Keratinocyte (primary cell): ENCODE data around the gene ARID5B. TPM values are rescaled to one million over a fixed set of nuclear protein-coding genes. Genes with fewer than 3 reads are reported as not detected.

ENCODE experiments used
- DNase-seq: peaks from one replicate; pipeline ENCODE4 v3.0.0-alpha.2; 2011; ENCODE audit warnings: low read depth, missing footprints, low spot score
- FAIRE-seq: peaks from 2 replicates; lab custom pipeline; 2011; peaks lifted over from hg19 to GRCh38; lab: Jason Lieb, UNC
- H2AFZ ChIP-seq: 2 replicates; pipeline ENCODE4 v1.6.0; 2012; ENCODE audit warnings: low read length, control low read depth, inconsistent platforms; ENCODE audit not compliant: control insufficient read depth
- H3K27ac ChIP-seq: 2 replicates; pipeline ENCODE4 v1.5.1; 2011; ENCODE audit warnings: low read length; ENCODE audit not compliant: control insufficient read depth, insufficient read depth
- H3K27me3 ChIP-seq: 3 replicates; pipeline ENCODE4 v1.6.0; 2011; ENCODE audit warnings: low read length; ENCODE audit not compliant: control insufficient read depth, insufficient read depth; ENCODE audit errors: extremely low read depth
- H3K36me3 ChIP-seq, 2 experiments: 2 replicates in 1 of 2; 3 replicates in 1 of 2; pipeline ENCODE4 v1.5.1; 2011; ENCODE audit warnings: low read length in 2 of 2, mild to moderate bottlenecking in 1 of 2; ENCODE audit not compliant: control insufficient read depth in 2 of 2, insufficient read depth in 2 of 2; ENCODE audit errors: extremely low read depth in 1 of 2
- H3K4me1 ChIP-seq: 3 replicates; pipeline ENCODE4 v1.5.1; 2011; ENCODE audit warnings: low read length; ENCODE audit not compliant: control insufficient read depth, insufficient read depth; ENCODE audit errors: extremely low read depth
- H3K4me2 ChIP-seq: 3 replicates; pipeline ENCODE4 v1.6.0; 2011; ENCODE audit warnings: low read depth, low read length; ENCODE audit not compliant: control insufficient read depth, insufficient read depth; ENCODE audit errors: extremely low read depth
- H3K4me3 ChIP-seq, 3 experiments: fragments of 200-600 bp in 1 of 3; sonication (generic) in 1 of 3; 2 replicates in 2 of 3; 3 replicates in 1 of 3; pipeline ENCODE4 v1.5.1; 2011 to 2016; ENCODE audit warnings: low read length in 3 of 3, mild to moderate bottlenecking in 3 of 3, control low read depth in 2 of 3, inconsistent platforms in 1 of 3, low read depth in 1 of 3, mixed read lengths in 1 of 3, mixed run types in 1 of 3, moderate library complexity in 1 of 3; ENCODE audit not compliant: control insufficient read depth in 2 of 3, insufficient read depth in 2 of 3; ENCODE audit errors: extremely low read depth in 1 of 3
- H3K79me2 ChIP-seq: 2 replicates; pipeline ENCODE4 v1.6.0; 2012; ENCODE audit warnings: low read length; ENCODE audit not compliant: control insufficient read depth, insufficient read depth
- H3K9ac ChIP-seq: 3 replicates; pipeline ENCODE4 v1.6.0; 2011; ENCODE audit warnings: low read length; ENCODE audit not compliant: control insufficient read depth, insufficient read depth; ENCODE audit errors: extremely low read depth
- H3K9me1 ChIP-seq: 3 replicates; pipeline ENCODE4 v1.6.0; 2011; ENCODE audit warnings: low read length; ENCODE audit not compliant: control insufficient read depth, insufficient read depth; ENCODE audit errors: extremely low read depth
- H3K9me3 ChIP-seq: 2 replicates; pipeline ENCODE4 v1.5.1; 2012; ENCODE audit warnings: low read depth, low read length; ENCODE audit not compliant: control insufficient read depth
- H4K20me1 ChIP-seq: 3 replicates; pipeline ENCODE4 v1.6.0; 2011; ENCODE audit warnings: low read length; ENCODE audit not compliant: control insufficient read depth, insufficient read depth; ENCODE audit errors: extremely low read depth
- CTCF ChIP-seq, 3 experiments: IDR thresholded peaks in 1 of 3; conservative IDR thresholded peaks in 1 of 3; optimal IDR thresholded peaks in 1 of 3; 2 replicates in 2 of 3; 3 replicates in 1 of 3; pipeline versions ENCODE3 to v1.5.1; 2011; ENCODE audit warnings: low read length in 3 of 3, mild to moderate bottlenecking in 3 of 3, moderate library complexity in 2 of 3, control low read depth in 1 of 3, inconsistent platforms in 1 of 3; ENCODE audit not compliant: insufficient read depth in 2 of 3; ENCODE audit errors: extremely low read depth in 1 of 3
- EZH2 ChIP-seq: IDR thresholded peaks from one replicate; pipeline ENCODE4 v1.6.1; 2012; ENCODE audit warnings: inconsistent platforms, mild to moderate bottlenecking, low read length, moderate library complexity
- dilution Hi-C: fragments of 300-500 bp; cut with MboI; formaldehyde crosslinking; loops from one replicate; pipeline ENCODE4 v1.7.0; 2020; ENCODE audit warnings: low sequenced_read_pairs; ENCODE audit not compliant: extremely low pct_ligation_motif_present
- polyA plus RNA-seq, 5 experiments: library from polyadenylated mRNA; depleted of rRNA in 3 of 5; stranded (reverse) in 3 of 5; stranded (forward) in 1 of 5; unstranded in 1 of 5; fragments of >200 nt; gene quantifications; 1 replicate in 1 of 5; 2 replicates in 3 of 5; 3 replicates in 1 of 5; pipeline versions ENCODE4 v1.2.1 to v1.2.3, GENCODE V29; 2011 to 2012; ENCODE audit warnings: missing spikeins in 2 of 5, low read depth in 1 of 5, low replicate concordance in 1 of 5

The ARID5B gene
- polyA plus RNA-seq, 1 donor (not counting 4 experiments of a cell fraction or from before 2014, with no cell fraction given): 7.0 TPM

DNA sequence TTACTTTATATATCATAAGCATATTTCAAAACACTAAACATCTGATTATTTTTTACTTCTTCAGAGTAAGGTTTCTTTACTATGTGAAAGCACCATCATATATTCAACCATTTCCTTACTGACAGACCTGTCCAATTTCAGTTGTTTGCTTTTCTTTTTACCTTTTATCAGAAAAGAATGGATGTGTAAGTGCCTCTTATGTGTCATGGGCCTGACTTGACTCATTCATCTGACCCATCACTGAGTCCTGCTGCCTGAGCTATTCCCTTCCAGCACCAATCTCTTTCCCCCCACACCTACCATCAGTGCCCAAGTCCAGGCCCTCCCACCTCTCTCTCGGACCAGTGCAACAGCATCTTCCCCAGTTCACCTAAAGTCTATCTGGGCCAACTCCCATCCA is 41.7 kb upstream of the ARID5B start:
- H3K4me2 ChIP-seq: no peak overlapping the region
- no peaks in the 10 kb centered on the region for H4K20me1 ChIP-seq
- no peak overlapping the region for H2AFZ ChIP-seq
- no peak overlapping the region for H3K4me3 ChIP-seq
- H3K36me3 ChIP-seq: no peaks in the 10 kb centered on the region
- no peaks in the 10 kb centered on the region for H3K9me3 ChIP-seq
- dilution Hi-C loops: no loop called here
- FAIRE-seq (no peak), DNase-seq (no peak)
- no peak for TF ChIP-seq CTCF (optimal IDR thresholded peaks at IDR 0.05 in 1 of 3, IDR thresholded peaks at IDR 0.05 in 1 of 3, conservative IDR thresholded peaks at IDR 0.05 in 1 of 3; ENCODE audit: extremely low read depth in 1 of 3, insufficient read depth in 2 of 3, low read length in 3 of 3)
- TF ChIP-seq EZH2: no peak
- no peaks in the 10 kb centered on the region for H3K9me1 ChIP-seq
- H3K9ac ChIP-seq: no peak overlapping the region
- H3K27ac ChIP-seq: no peak overlapping the region
- no peaks in the 10 kb centered on the region for H3K4me1 ChIP-seq
- no peaks in the 10 kb centered on the region for H3K79me2 ChIP-seq
- no peaks in the 10 kb centered on the region for H3K27me3 ChIP-seq

- Histone ChIP-seq H2AFZ (no peak overlapping the region), H3K36me3 (no peaks in the 10 kb centered on the region), H3K4me3 (no peak overlapping the region), H3K4me2 (no peak overlapping the region), H3K9ac (no peak overlapping the region), H3K4me1 (no peaks in the 10 kb centered on the region), H4K20me1 (no peaks in the 10 kb centered on the region), H3K9me1 (no peaks in the 10 kb centered on the region), H3K27ac (no peak overlapping the region), H3K9me3 (no peaks in the 10 kb centered on the region), H3K27me3 (no peaks in the 10 kb centered on the region), H3K79me2 (no peaks in the 10 kb centered on the region)
- FAIRE-seq (no peak), DNase-seq (no peak)
- no peak for TF ChIP-seq EZH2
- TF ChIP-seq CTCF (optimal IDR thresholded peaks at IDR 0.05 in 1 of 3, IDR thresholded peaks at IDR 0.05 in 1 of 3, conservative IDR thresholded peaks at IDR 0.05 in 1 of 3; ENCODE audit: extremely low read depth in 1 of 3, insufficient read depth in 2 of 3, low read length in 3 of 3): no peak
- dilution Hi-C loops: no loop called here
Observed at GRCh38 chr10:61860964-61861758, 40.3 kb upstream of the ARID5B start.
